AG04450 (cell line): ENCODE measurements around the gene C14orf132. TPM values are rescaled to one million over a fixed set of nuclear protein-coding genes. Genes with fewer than 3 reads are reported as not detected.

ENCODE experiments used
- CTCF ChIA-PET: fragments of 300-600, 350-600 bp; formaldehyde crosslinking; extraction: SDS; loops from one replicate; lab custom pipeline; 2022; ENCODE audit warnings: antibody characterized with exemption, inconsistent platforms; lab: Charles Lee
- POLR2A ChIA-PET: fragments of 350-600 bp; formaldehyde crosslinking; extraction: SDS; loops from one replicate; lab custom pipeline; 2021; ENCODE audit warnings: antibody characterized with exemption, inconsistent platforms; lab: Yijun Ruan, JAX
- DNase-seq: peaks from one replicate; pipeline ENCODE4 v3.0.0-alpha.2; 2011; ENCODE audit warnings: low read depth, low spot score
- H3K27ac ChIP-seq: one replicate; pipeline ENCODE4 v1.5.1; 2012; ENCODE audit warnings: low read depth, low read length, control low read depth
- H3K27me3 ChIP-seq: one replicate; pipeline ENCODE4 v1.6.0; 2012; ENCODE audit warnings: low read length; ENCODE audit not compliant: control insufficient read depth, insufficient read depth
- H3K4me3 ChIP-seq: 2 replicates; pipeline ENCODE4 v1.5.1; 2011; ENCODE audit warnings: mild to moderate bottlenecking, low read depth, low read length, control low read depth
- H3K9me3 ChIP-seq: 2 replicates; pipeline ENCODE4 v1.5.1; 2012; ENCODE audit warnings: low read length; ENCODE audit not compliant: control insufficient read depth, insufficient read depth
- CTCF ChIP-seq: IDR thresholded peaks from 2 replicates; pipeline ENCODE4 v1.5.1; 2011; ENCODE audit warnings: low read depth, low read length, control low read depth, inconsistent platforms
- polyA plus RNA-seq: library from polyadenylated mRNA; depleted of rRNA; stranded (reverse); fragments of >200 nt; gene quantifications from 2 replicates; pipeline ENCODE4 v1.2.3, GENCODE V29; 2011

Gene C14orf132
- polyA plus RNA-seq, 1 experiment, result 42.0 TPM

GRCh38 chr14:96014176-96014575 lies 25.0 kb upstream of the C14orf132 start:
- no peak overlapping the region for H3K4me3 ChIP-seq
- H3K27ac ChIP-seq, result no peak overlapping the region
- H3K9me3 ChIP-seq, result peaks cover 6% of the 10 kb centered on the region; the same call in 1 of the 2 replicates
- CTCF ChIA-PET, result interaction anchor here (0.7 to 1.1 kb wide), 2 partner anchors 20 to 42 kb away, joined by 3 to 4 read pairs; no protein-coding TSS in a partner anchor
- TF ChIP-seq CTCF, result no peak
- POLR2A ChIA-PET, result no interaction called here
- DNase-seq, result no peak
- peaks cover 26% of the 10 kb centered on the region for H3K27me3 ChIP-seq

- CTCF ChIA-PET, result no interaction called here
Measured at GRCh38 chr14:96016501-96017160, 22.5 kb upstream of the C14orf132 start.

GRCh38 chr14:96017882-96018281 lies 21.3 kb upstream of the C14orf132 start:
- no peak for DNase-seq
- CTCF ChIA-PET, result no interaction called here
- peaks cover 33% of the 10 kb centered on the region for H3K27me3 ChIP-seq
- TF ChIP-seq CTCF, result no peak
- no peak overlapping the region for H3K4me3 ChIP-seq
- H3K9me3 ChIP-seq, result no peaks in the 10 kb centered on the region
- POLR2A ChIA-PET, result no interaction called here
- no peak overlapping the region for H3K27ac ChIP-seq

More at GRCh38 chr14:96016501-96017160, 22.5 kb upstream of the C14orf132 start:
- no peak for DNase-seq
- TF ChIP-seq CTCF, result no peak
- H3K27me3 ChIP-seq, result peaks cover 32% of the 10 kb centered on the region
- POLR2A ChIA-PET, result no interaction called here
- no peak overlapping the region for H3K27ac ChIP-seq
- no peaks in the 10 kb centered on the region for H3K9me3 ChIP-seq
- H3K4me3 ChIP-seq, result no peak overlapping the region

GRCh38 chr14:96027431-96028355 lies 11.5 kb upstream of the C14orf132 start:
- POLR2A ChIA-PET, result no interaction called here
- no peak for TF ChIP-seq CTCF
- CTCF ChIA-PET, result interaction anchor here (0.6 to 2.6 kb wide), 2 partner anchors 71 to 472 kb away, joined by 4 to 8 read pairs; no protein-coding TSS in a partner anchor
- peaks cover 46% of the 10 kb centered on the region for H3K27me3 ChIP-seq
- DNase-seq, result no peak
- H3K4me3 ChIP-seq, result no peak overlapping the region
- H3K27ac ChIP-seq, result no peak overlapping the region
- no peaks in the 10 kb centered on the region for H3K9me3 ChIP-seq
